ENCODE data around the gene EFEMP1. TPM values are rescaled to one million over a fixed set of nuclear protein-coding genes. Genes with fewer than 3 reads are reported as not detected.

The EFEMP1 gene
- total RNA-seq, 3 donors from 2014 or later (not counting 1 experiment from before 2014, with no cell fraction given) = not detected

- no peak overlapping the region for H3K27ac Mint-ChIP-seq
- Histone ChIP-seq H3K36me3 (ENCODE audit: control insufficient read depth, insufficient read depth, low read length) (no peaks in the 10 kb centered on the region), H3K27ac (ENCODE audit: low read length) (no peak overlapping the region), H3K9me3 (ENCODE audit: control insufficient read depth, insufficient read depth, low read length) (no peaks in the 10 kb centered on the region), H3K4me3 (ENCODE audit: low read length) (no peak overlapping the region), H3K27me3 (ENCODE audit: control insufficient read depth, insufficient read depth, low read length) (no peaks in the 10 kb centered on the region), H3K4me1 (ENCODE audit: control insufficient read depth, insufficient read depth, low read length) (no peaks in the 10 kb centered on the region)
- DNase-seq (no peak), ATAC-seq (no peak)
- no peaks in the 10 kb centered on the region for H3K27me3 Mint-ChIP-seq (ENCODE audit: low read depth in 2 of 2)
- H3K4me1 Mint-ChIP-seq = no peaks in the 10 kb centered on the region
- no peak overlapping the region for H3K4me3 Mint-ChIP-seq
- no peak for TF ChIP-seq CTCF (IDR thresholded peaks at IDR 0.05)
- intact Hi-C loops (cut with micrococcal nuclease) = no loop called here
- H3K9me3 Mint-ChIP-seq = peaks cover 11 to 12% of the 10 kb centered on the region in 2 donors
- H3K36me3 Mint-ChIP-seq = no peaks in the 10 kb centered on the region
Measured at GRCh38 chr2:55871637-55872036, 51.9 kb downstream of the EFEMP1 start.

- no peak overlapping the region for H3K4me3 Mint-ChIP-seq
- no peak for ATAC-seq
- TF ChIP-seq CTCF (IDR thresholded peaks at IDR 0.05) = no peak
Measured at GRCh38 chr2:55869637-55870325, 53.8 kb downstream of the EFEMP1 start.

GRCh38 chr2:55865096-55865835, 58.3 kb downstream of the EFEMP1 start:
- H3K9me3 ChIP-seq (ENCODE audit: control insufficient read depth, insufficient read depth, low read length) = no peaks in the 10 kb centered on the region
- H3K9me3 Mint-ChIP-seq = peaks cover 6% of the 10 kb centered on the region in 2 donors

More at GRCh38 chr2:55869637-55870325, 53.8 kb downstream of the EFEMP1 start:
- no peaks in the 10 kb centered on the region for H3K4me1 Mint-ChIP-seq
- Histone ChIP-seq H3K9me3 (ENCODE audit: control insufficient read depth, insufficient read depth, low read length) (no peaks in the 10 kb centered on the region), H3K27ac (ENCODE audit: low read length) (no peak overlapping the region), H3K4me3 (ENCODE audit: low read length) (no peak overlapping the region), H3K4me1 (ENCODE audit: control insufficient read depth, insufficient read depth, low read length) (no peaks in the 10 kb centered on the region), H3K36me3 (ENCODE audit: control insufficient read depth, insufficient read depth, low read length) (no peaks in the 10 kb centered on the region), H3K27me3 (ENCODE audit: control insufficient read depth, insufficient read depth, low read length) (no peaks in the 10 kb centered on the region)
- 93% methylated on average over 4 of the region's 5 CpGs for WGBS (ENCODE audit: insufficient coverage)
- no peaks in the 10 kb centered on the region for H3K27me3 Mint-ChIP-seq (ENCODE audit: low read depth in 2 of 2)
- intact Hi-C loops (cut with micrococcal nuclease) = no loop called here
- H3K36me3 Mint-ChIP-seq = no peaks in the 10 kb centered on the region
- H3K9me3 Mint-ChIP-seq = peaks cover 11 to 12% of the 10 kb centered on the region in 2 donors
- DNase-seq = no peak
- no peak overlapping the region for H3K27ac Mint-ChIP-seq

More at GRCh38 chr2:55865096-55865835, 58.3 kb downstream of the EFEMP1 start:
- no peaks in the 10 kb centered on the region for H3K27me3 Mint-ChIP-seq (ENCODE audit: low read depth in 2 of 2)
- H3K4me1 ChIP-seq (ENCODE audit: control insufficient read depth, insufficient read depth, low read length) = no peaks in the 10 kb centered on the region
- no peak overlapping the region for H3K4me3 ChIP-seq (ENCODE audit: low read length)
- H3K36me3 Mint-ChIP-seq = no peaks in the 10 kb centered on the region
- no peaks in the 10 kb centered on the region for H3K4me1 Mint-ChIP-seq
- intact Hi-C loops (cut with micrococcal nuclease) = no loop called here
- no peak overlapping the region for H3K4me3 Mint-ChIP-seq
- no peak overlapping the region for H3K27ac ChIP-seq (ENCODE audit: low read length)
- 100% methylated on average over 1 of the region's 2 CpGs for WGBS (ENCODE audit: insufficient coverage)
- TF ChIP-seq CTCF (IDR thresholded peaks at IDR 0.05) = no peak
- no peak for DNase-seq
- H3K36me3 ChIP-seq (ENCODE audit: control insufficient read depth, insufficient read depth, low read length) = no peaks in the 10 kb centered on the region
- no peak overlapping the region for H3K27ac Mint-ChIP-seq
- no peak for ATAC-seq
- H3K27me3 ChIP-seq (ENCODE audit: control insufficient read depth, insufficient read depth, low read length) = no peaks in the 10 kb centered on the region
